IPS DF 19.7 (cell line): Measurements from ENCODE around the gene AOPEP.
A peak's percentile ranks its signal among the peaks of the same experiment; 100 is the strongest.

Experiments used
- DNase-seq: peaks from one replicate; pipeline ENCODE4 v3.0.0-alpha.2; 2013; ENCODE audit warnings: low read depth, low spot score

AOPEP gene

DNA sequence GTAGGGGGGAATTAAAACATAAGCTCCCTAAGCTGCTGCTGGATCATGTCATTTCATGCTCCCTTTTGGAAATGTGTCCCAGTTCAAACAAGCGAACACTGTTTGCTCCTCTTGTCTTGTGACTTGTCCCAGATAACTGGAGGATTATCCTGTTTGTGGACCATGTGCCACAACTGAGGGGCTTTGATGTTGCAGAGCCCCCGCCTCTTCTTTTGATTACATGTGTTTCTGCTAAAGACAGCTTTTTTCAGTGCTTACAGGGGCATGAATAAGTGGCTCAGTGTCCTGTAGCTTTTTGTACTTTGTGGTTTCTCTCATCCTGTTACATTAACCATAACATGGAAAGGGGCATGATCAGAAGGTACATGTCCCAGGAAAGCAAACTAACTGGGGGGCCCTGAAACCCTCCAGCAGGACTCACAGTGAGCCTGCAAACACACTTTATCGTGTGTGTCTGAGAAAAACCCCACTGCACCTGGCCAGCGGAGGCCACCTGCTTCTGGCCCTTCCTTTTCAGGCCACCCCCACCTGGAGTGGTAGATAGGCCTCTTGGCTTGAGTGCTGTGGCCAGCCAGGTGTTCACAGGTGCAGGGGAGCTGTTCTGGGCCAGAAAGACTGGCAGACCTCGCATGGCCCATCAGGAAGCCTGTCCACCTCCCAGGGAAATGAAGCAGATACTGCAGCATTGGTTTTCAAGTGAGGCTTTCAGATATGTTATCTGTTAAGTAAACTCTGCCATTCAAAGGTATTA lies 305.4 kb downstream of the AOPEP start:
- no peak for DNase-seq

- no peak for DNase-seq
These were observed 306.3 kb downstream of the AOPEP start for GRCh38 chr9:95032580-95033341.

- DNase-seq, result no peak
These were observed 309.3 kb downstream of the AOPEP start for GRCh38 chr9:95035846-95036245.

- no peak for DNase-seq
These were observed 310.2 kb downstream of the AOPEP start for GRCh38 chr9:95036676-95037075.

DNA sequence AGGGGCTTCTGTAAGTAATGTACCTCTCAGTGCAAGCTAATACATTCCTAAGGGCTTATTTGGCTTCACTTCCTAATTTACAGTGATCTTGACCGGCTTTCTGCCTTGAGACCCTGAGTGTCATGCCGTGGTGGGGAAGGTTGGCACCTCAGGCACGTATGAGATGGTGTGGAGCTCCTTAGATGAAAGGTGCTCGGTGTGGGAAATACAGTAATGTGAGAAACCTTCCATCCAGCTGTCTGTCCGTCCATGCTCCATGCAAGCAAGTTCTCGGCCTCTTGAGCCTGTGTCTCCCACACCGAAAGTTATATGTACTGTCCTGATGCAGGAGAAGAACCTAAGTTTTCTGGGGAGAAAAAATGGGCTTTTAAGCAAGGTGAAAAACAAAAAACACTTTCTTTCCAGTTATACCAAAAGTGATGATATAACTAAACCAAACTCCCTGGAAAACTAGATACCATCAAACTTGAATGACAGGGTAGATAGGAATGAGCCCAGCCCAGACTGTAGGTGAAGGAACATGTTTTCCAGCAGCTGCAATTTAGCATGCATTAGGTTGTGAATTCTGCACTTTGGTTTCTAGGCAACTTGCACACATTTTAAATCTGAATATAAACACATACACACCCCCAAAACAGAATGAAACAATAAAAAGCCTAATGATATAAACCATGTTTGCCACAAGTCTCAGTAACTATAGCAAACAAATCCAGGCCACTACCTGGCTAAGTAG lies 311.5 kb downstream of the AOPEP start:
- no peak for DNase-seq

- DNase-seq, result no peak
These were observed 312.2 kb downstream of the AOPEP start for GRCh38 chr9:95038666-95039065.

- DNase-seq, result no peak
These were observed 313.6 kb downstream of the AOPEP start for GRCh38 chr9:95040106-95040505.

DNA sequence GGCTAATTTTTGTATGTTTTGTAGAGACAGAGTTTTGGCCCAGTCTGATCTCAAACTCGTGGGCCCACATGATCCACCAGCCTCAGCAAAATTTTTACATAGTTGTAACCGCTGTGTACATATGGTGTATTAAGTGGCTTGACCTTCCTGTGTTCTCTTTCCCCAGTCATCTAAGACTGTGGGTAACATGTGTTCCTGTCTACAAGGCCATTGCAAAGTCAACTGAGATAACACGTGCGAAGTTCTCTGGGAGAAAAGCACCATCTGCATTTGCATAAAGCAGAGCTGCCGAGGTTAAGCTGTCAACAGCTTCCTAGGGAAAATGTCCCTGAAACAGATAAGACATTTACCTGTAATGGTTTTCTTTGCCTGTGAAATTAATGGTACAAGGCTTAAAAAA lies 317.3 kb downstream of the AOPEP start:
- DNase-seq, result no peak

GRCh38 chr9:95044731-95045508 lies 318.4 kb downstream of the AOPEP start:
- peak; percentile 75 for DNase-seq

DNA sequence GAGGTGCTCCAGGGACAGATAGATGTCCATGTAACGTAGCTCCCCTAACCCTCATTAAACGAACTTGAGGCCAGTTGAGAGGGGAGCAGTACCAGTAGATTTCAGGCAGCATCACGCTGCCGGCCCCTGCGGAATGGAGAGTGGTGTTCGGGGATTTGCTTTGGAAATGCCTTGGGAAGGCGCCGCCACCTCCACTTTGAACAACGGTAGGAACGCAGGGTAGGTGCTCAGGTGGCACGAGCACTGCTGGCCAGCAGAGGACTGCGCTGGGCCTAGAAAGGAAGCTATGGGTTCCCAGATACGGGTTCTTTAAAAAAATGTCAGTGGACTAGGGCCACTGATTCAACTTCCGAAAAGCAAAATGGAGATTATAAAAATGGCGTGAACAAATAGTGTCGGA lies 319.3 kb downstream of the AOPEP start:
- DNase-seq, result no peak

- no peak for DNase-seq
These were observed 321.1 kb downstream of the AOPEP start for GRCh38 chr9:95047452-95048224.

GRCh38 chr9:95048225-95049087 lies 322.0 kb downstream of the AOPEP start:
- no peak for DNase-seq

- no peak for DNase-seq
These were observed 323.3 kb downstream of the AOPEP start for GRCh38 chr9:95049761-95050160.

- no peak for DNase-seq
These were observed 327.4 kb downstream of the AOPEP start for GRCh38 chr9:95053611-95054570.

GRCh38 chr9:95055334-95055850 lies 328.9 kb downstream of the AOPEP start:
- DNase-seq, result no peak

DNA sequence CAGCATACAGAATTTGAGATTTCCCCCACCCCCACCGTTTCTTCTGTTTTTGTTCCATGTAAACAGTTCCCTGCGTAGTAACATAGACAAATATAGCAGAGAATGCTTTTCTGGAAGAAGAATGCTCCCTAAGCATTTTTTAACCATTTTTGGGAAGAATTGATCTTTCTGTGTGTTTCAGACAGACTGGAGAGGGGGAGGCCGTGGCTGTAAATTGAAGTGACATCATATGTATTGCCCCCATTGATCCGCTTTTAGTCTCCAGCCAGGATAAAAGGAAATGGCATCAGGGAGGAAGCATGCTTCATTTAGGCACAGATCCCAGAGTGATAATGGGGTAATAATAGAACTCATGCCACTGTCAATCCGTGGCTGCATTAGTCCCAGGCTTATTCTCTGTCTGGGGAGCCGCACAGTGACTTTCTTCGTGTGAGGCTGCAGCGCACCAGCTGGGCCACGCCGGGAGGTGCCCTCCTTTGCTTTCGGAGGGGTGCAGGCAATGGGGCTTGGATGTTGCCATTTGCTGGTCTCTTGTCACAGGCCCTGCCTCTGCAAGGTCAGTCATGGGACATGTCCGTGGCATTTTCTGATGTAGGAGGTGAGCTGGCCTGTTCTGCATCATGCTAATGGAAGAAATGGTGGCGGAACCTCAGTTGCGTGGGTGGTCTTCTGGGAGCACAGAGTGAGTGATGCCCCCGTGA lies 329.5 kb downstream of the AOPEP start:
- DNase-seq, result no peak

GRCh38 chr9:95057101-95057500 lies 330.6 kb downstream of the AOPEP start:
- DNase-seq, result no peak
